IMR-90 (cell line): ENCODE results near the gene GPR27. TPM values are rescaled to one million over a fixed set of nuclear protein-coding genes. Genes with fewer than 3 reads are reported as not detected.

ENCODE experiments used
- ATAC-seq: fragments of 200-7000 bp; cut with Tn5 transposase; 2 replicates; pipeline ENCODE4 v1.9.1; 2020; ENCODE audit warnings: low read depth, mild to moderate bottlenecking, moderate library complexity
- BruUV-seq: library from RNA; stranded (reverse); fragments of 400-500 nt; replicated peaks from 2 replicates; lab custom pipeline; 2021; lab: Mats Ljungman, UMichigan
- CTCF ChIA-PET: fragments of 300-600 bp; formaldehyde crosslinking; extraction: SDS; loops from one replicate; lab custom pipeline; 2021; ENCODE audit warnings: antibody characterized with exemption; lab: Yijun Ruan, JAX
- POLR2A ChIA-PET: fragments of 300-600 bp; sonication (Branson Sonifier 250); formaldehyde crosslinking; loops from one replicate; lab custom pipeline; 2022; ENCODE audit warnings: antibody characterized with exemption; ENCODE audit not compliant: unreplicated experiment; lab: Charles Lee
- DNase-seq: peaks from one replicate; pipeline ENCODE4 v3.0.0; 2013
- H2AFZ ChIP-seq: replicated peaks from 2 replicates; pipeline ENCODE3; 2013; ENCODE audit warnings: low read length, mild to moderate bottlenecking; ENCODE audit not compliant: poor library complexity
- H2AK5ac ChIP-seq: 2 replicates; pipeline ENCODE4 v1.6.1; 2013; ENCODE audit warnings: low read depth, low read length, inconsistent platforms
- H2AK9ac ChIP-seq: replicated peaks from 2 replicates; pipeline ENCODE3; 2013; ENCODE audit warnings: mild to moderate bottlenecking, low read depth, low read length, moderate library complexity; ENCODE audit not compliant: poor library complexity
- H2BK120ac ChIP-seq: 2 replicates; pipeline ENCODE4 v1.6.1; 2013; ENCODE audit warnings: low read depth, low read length, inconsistent platforms
- H2BK15ac ChIP-seq: 3 replicates; pipeline ENCODE4 v1.6.1; 2013; ENCODE audit warnings: low read depth, low read length, inconsistent platforms
- H2BK20ac ChIP-seq: 2 replicates; pipeline ENCODE4 v1.6.1; 2013; ENCODE audit warnings: low read depth, mild to moderate bottlenecking, inconsistent platforms, low read length, moderate library complexity
- H2BK5ac ChIP-seq: 2 replicates; pipeline ENCODE4 v1.6.1; 2013; ENCODE audit warnings: mild to moderate bottlenecking, low read depth, low read length, inconsistent platforms; ENCODE audit not compliant: poor library complexity, severe bottlenecking
- H3K14ac ChIP-seq: replicated peaks from 2 replicates; pipeline ENCODE4 v1.6.1; 2013; ENCODE audit warnings: low read depth, low read length, inconsistent platforms
- H3K18ac ChIP-seq: 2 replicates; pipeline ENCODE4 v1.6.1; 2013; ENCODE audit warnings: low read depth, low read length, control low read depth
- H3K23ac ChIP-seq: 2 replicates; pipeline ENCODE4 v1.6.1; 2013; ENCODE audit warnings: low read depth, low read length, inconsistent platforms
- H3K27ac ChIP-seq: 2 replicates; pipeline ENCODE4 v1.5.1; 2013; ENCODE audit warnings: mild to moderate bottlenecking, control low read depth, low read length; ENCODE audit not compliant: insufficient read depth
- H3K27me3 ChIP-seq: 2 replicates; pipeline ENCODE4 v1.6.1; 2013; ENCODE audit warnings: low read length; ENCODE audit not compliant: control insufficient read depth, insufficient read depth
- H3K36me3 ChIP-seq: 2 replicates; pipeline ENCODE4 v1.6.1; 2013; ENCODE audit warnings: low read length, mixed read lengths; ENCODE audit not compliant: control insufficient read depth, insufficient read depth
- H3K4ac ChIP-seq: 2 replicates; pipeline ENCODE4 v1.6.1; 2013; ENCODE audit warnings: low read depth, low read length, inconsistent platforms
- H3K4me1 ChIP-seq: 2 replicates; pipeline ENCODE4 v1.6.1; 2013; ENCODE audit warnings: low read length, mixed read lengths; ENCODE audit not compliant: control insufficient read depth, insufficient read depth
- H3K4me2 ChIP-seq: 2 replicates; pipeline ENCODE4 v1.6.1; 2013; ENCODE audit warnings: low read depth, mild to moderate bottlenecking, control low read depth, low read length, moderate library complexity
- H3K4me3 ChIP-seq: 2 replicates; pipeline ENCODE4 v1.5.1; 2013; ENCODE audit warnings: low read depth, mild to moderate bottlenecking, control low read depth, low read length, moderate library complexity; ENCODE audit not compliant: insufficient read depth
- H3K56ac ChIP-seq: 2 replicates; pipeline ENCODE4 v1.6.1; 2013; ENCODE audit warnings: low read length, inconsistent platforms; ENCODE audit not compliant: insufficient read depth; ENCODE audit errors: extremely low read depth
- H3K79me1 ChIP-seq, 2 experiments: 2 replicates each; pipeline ENCODE4 v1.6.1; 2013; ENCODE audit warnings: low read length in 2 of 2, inconsistent platforms in 1 of 2, low read depth in 1 of 2
- H3K9ac ChIP-seq: 2 replicates; pipeline ENCODE4 v1.6.1; 2013; ENCODE audit warnings: low read depth, low read length, control low read depth
- H3K9me1 ChIP-seq: 2 replicates; pipeline ENCODE4 v1.6.1; 2013; ENCODE audit warnings: low read length, inconsistent platforms; ENCODE audit not compliant: insufficient read depth
- H3K9me3 ChIP-seq: 2 replicates; pipeline ENCODE4 v1.6.1; 2013; ENCODE audit warnings: low read length; ENCODE audit not compliant: control insufficient read depth, insufficient read depth
- H4K20me1 ChIP-seq: 2 replicates; pipeline ENCODE4 v1.6.1; 2013; ENCODE audit warnings: low read length, inconsistent platforms; ENCODE audit not compliant: insufficient read depth
- H4K5ac ChIP-seq: 2 replicates; pipeline ENCODE4 v1.6.1; 2013; ENCODE audit warnings: mild to moderate bottlenecking, low read depth, low read length, control low read depth
- H4K8ac ChIP-seq, 2 experiments: 2 replicates each; pipeline ENCODE4 v1.6.1; 2013; ENCODE audit warnings: low read depth in 2 of 2, low read length in 2 of 2, control low read depth in 1 of 2, inconsistent platforms in 1 of 2
- H4K91ac ChIP-seq: 2 replicates; pipeline ENCODE4 v1.6.1; 2013; ENCODE audit warnings: low read depth, low read length, inconsistent platforms; ENCODE audit not compliant: insufficient read depth
- MXI1 ChIP-seq: IDR thresholded peaks from 2 replicates; pipeline ENCODE4 v1.6.1; 2012; ENCODE audit warnings: low read depth, mild to moderate bottlenecking, low read length, moderate library complexity, borderline replicate concordance
- RAD21 ChIP-seq: IDR thresholded peaks from 2 replicates; pipeline ENCODE4 v1.6.1; 2012; ENCODE audit warnings: low read length, improper control_type of control experiment
- SMC3 ChIP-seq: fragments of 150-350 bp; IDR thresholded peaks from 2 replicates; pipeline ENCODE4 v1.6.1; 2016; ENCODE audit warnings: low read depth, mild to moderate bottlenecking, antibody characterized with exemption, low read length, moderate library complexity
- WGBS, 2 experiments: methylation state at CpG; one replicate each; pipeline versions ENCODE4 v1.1.5 to v1.1.7; 2013; ENCODE audit warnings: missing lambda C conversion rate in 2 of 2; ENCODE audit not compliant: insufficient read length in 1 of 2; ENCODE audit errors: extremely low coverage in 2 of 2; 5-methylcytosine and 5-hydroxymethylcytosine counted together
- dilution Hi-C: fragments of 300-500 bp; cut with HindIII; formaldehyde crosslinking; loops from one replicate; pipeline ENCODE4 v1.14.3; 2018; ENCODE audit warnings: low sequenced_read_pairs; ENCODE audit not compliant: unreplicated experiment
- in situ Hi-C: fragments of 300-500 bp; cut with MboI; formaldehyde crosslinking; loops from 3 replicates; pipeline ENCODE4 v1.14.3; 2019; ENCODE audit warnings: low sequenced_read_pairs, inconsistent platforms, mixed read lengths
- intact Hi-C: fragments of 100-400 bp; cut with micrococcal nuclease; formaldehyde crosslinking; loops from 2 replicates; pipeline ENCODE4 v1.10.0; 2022
- polyA plus RNA-seq, 3 experiments: library from polyadenylated mRNA; depleted of rRNA; stranded (reverse); fragments of >200 nt; gene quantifications; 2 replicates each; pipeline ENCODE4 v1.2.3, GENCODE V29; 2012; ENCODE audit warnings: low replicate concordance in 1 of 3
- total RNA-seq: library from RNA; depleted of rRNA; stranded (reverse); fragments of >200 nt; gene quantifications from 2 replicates; pipeline ENCODE4 v1.2.3, GENCODE V29; 2012

The GPR27 gene
- total and polyA plus RNA-seq, 2 of the 4 experiments (the other 2 are of a cell fraction): not detected

GRCh38 chr3:71754610-71755253 is 1.1 kb downstream of the GPR27 start:
- Histone ChIP-seq H3K9me1 (no peaks in the 10 kb centered on the region), H3K9ac (no peak overlapping the region), H3K14ac (no peak overlapping the region), H3K27ac (no peak overlapping the region), H2BK15ac (no peak overlapping the region), H3K56ac (no peak overlapping the region), H4K8ac (no peak overlapping the region), H2AFZ (no peak overlapping the region), H3K27me3 (peaks cover 54% of the 10 kb centered on the region), H4K91ac (no peak overlapping the region), H3K4ac (no peak overlapping the region), H4K5ac (no peak overlapping the region), H3K79me1 (no peaks in the 10 kb centered on the region), H3K4me1 (no peaks in the 10 kb centered on the region), H3K23ac (no peak overlapping the region), H3K36me3 (no peaks in the 10 kb centered on the region), H2BK120ac (no peak overlapping the region), H3K4me2 (no peak overlapping the region), H2BK20ac (no peak overlapping the region), H4K20me1 (no peaks in the 10 kb centered on the region), H3K4me3 (no peak overlapping the region), H3K9me3 (no peaks in the 10 kb centered on the region), H2AK5ac (no peak overlapping the region), H3K18ac (no peak overlapping the region), H2AK9ac (no peak overlapping the region), H2BK5ac (no peak overlapping the region)
- TF ChIP-seq SMC3 (no peak), RAD21 (no peak), MXI1 (no peak)
- intact Hi-C loops (no loop called here), dilution Hi-C loops (no loop called here), in situ Hi-C loops (no loop called here)
- no peak for DNase-seq
- ChIA-PET POLR2A (interaction anchor here (0.6 kb wide), 1 partner anchor 60 kb away, joined by 3 read pairs; no protein-coding TSS in a partner anchor), CTCF (interaction anchor here (0.6 kb wide), 1 partner anchor 121 kb away, joined by 3 read pairs; no protein-coding TSS in a partner anchor)
- ATAC-seq: no peak
- WGBS, 2 experiments: 12% methylated on average over 29 of the region's 65 CpGs; no CpG with 5 or more reads in 1 of the 2 experiments
- BruUV-seq: no TSS peak
